Measurements from ENCODE around the gene RRAS2.
"Not testable (repeated sequence)": the region's sequence is repeated elsewhere in the genome, so short reads cannot be mapped to it uniquely, and the experiment has no call there.

The RRAS2 gene

DNA sequence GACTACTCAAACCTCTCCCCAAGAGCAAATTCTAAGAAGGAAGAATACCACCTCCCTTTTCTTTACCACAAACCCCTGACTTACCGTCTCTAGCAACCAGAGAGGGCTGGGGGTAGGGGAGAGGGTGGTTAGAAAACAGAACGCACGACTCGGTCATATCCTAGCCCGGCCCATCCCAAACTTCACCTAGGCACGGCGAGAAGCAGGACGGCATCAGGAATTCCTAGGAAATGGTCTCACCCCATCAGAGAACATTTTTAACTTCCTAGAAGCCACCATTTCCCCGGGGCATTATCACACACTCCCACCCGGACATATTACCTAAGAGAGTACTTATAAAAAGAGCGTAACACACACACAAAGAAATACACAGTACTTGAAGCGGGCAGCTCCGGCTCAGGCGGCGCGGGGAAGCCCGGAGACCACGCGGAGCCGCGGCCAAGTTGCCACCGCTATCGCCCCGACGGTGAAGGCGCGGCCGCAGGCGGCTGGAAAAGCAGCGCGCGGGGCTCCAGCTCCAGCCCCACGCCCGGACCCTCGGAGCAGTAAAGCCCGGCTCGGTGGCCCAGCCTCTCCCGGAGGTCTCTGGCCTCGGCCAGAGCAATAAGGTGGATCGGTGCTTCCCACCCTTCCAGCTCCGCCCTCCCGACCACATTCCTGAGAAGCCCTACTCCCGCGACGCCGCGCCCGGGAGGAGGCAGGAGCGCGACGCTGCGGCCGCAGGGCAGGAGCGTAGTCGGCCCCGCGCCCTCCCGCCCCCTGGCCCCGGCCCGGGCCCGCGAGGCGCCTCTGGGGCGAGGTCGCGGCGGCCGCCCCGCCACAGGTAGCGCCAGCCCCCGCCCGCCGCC lies 878 bp downstream of the RRAS2 start:
- H3K36me3 Mint-ChIP-seq: peaks cover 36% of the 10 kb centered on the region
- peak overlapping the region; percentile 96 for H3K27ac Mint-ChIP-seq
- H3K9me3 Mint-ChIP-seq: no peaks in the 10 kb centered on the region
- DNase-seq (ENCODE audit: low spot score in 2 of 2): peak; percentile 23 to 69
- peak; percentile 70 for ATAC-seq
- H3K4me3 Mint-ChIP-seq: peak overlapping the region; percentile 96
- H3K4me1 Mint-ChIP-seq: peaks cover 47% of the 10 kb centered on the region

DNA sequence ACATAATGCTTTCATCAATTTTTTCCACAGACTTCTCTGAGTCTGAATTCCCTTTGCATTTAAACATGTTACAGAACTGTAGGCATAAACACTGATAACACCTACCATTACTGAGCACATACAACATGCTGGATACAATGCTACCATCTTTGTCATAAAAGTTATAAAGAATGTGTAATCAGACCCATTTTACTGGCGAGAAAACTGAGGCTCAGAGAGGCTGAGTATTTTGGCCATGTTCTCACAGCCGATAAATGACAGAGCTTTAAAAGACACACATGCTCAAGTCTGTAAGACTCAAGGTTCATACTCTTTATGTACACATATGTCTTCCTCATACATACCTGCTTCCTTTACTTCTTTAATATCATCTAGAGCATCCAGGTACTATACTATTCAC lies 2.6 kb downstream of the RRAS2 start:
- peaks cover 36% of the 10 kb centered on the region for H3K36me3 Mint-ChIP-seq
- H3K4me1 Mint-ChIP-seq: peaks cover 47% of the 10 kb centered on the region
- ATAC-seq: no peak

DNA sequence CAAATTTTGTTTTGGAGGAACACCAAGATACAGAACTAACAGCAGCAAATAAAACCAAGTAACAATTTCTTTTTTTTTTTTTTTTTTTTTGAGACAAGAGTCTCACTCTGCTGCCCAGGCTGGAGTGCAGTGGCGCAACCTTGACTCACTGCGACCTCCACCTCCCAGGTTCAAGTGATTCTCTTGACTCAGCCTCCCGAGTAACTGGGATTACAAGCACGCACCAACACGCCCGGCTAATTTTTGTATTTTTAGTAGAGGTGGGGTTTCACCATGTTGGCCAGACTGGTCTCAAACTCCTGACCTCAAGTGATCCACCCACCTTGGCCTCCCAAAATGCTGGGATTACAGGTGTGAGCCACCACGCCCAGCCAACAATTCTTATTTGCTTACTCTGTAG lies 4.4 kb downstream of the RRAS2 start:
- Mint-ChIP-seq H3K4me1 (peaks cover 55% of the 10 kb centered on the region), H3K36me3 (peaks cover 40% of the 10 kb centered on the region)
- H3K27ac Mint-ChIP-seq; H3K9me3 Mint-ChIP-seq; ATAC-seq; DNase-seq (ENCODE audit: low spot score in 2 of 2); H3K4me3 Mint-ChIP-seq: not testable (repeated sequence)

More for the DNA sequence above, 2.6 kb downstream of the RRAS2 start:
- Mint-ChIP-seq H3K27ac (no peak overlapping the region), H3K9me3 (no peaks in the 10 kb centered on the region), H3K4me3 (peak overlapping the region; percentile 96)
- no peak for DNase-seq (ENCODE audit: low spot score in 2 of 2)

DNA sequence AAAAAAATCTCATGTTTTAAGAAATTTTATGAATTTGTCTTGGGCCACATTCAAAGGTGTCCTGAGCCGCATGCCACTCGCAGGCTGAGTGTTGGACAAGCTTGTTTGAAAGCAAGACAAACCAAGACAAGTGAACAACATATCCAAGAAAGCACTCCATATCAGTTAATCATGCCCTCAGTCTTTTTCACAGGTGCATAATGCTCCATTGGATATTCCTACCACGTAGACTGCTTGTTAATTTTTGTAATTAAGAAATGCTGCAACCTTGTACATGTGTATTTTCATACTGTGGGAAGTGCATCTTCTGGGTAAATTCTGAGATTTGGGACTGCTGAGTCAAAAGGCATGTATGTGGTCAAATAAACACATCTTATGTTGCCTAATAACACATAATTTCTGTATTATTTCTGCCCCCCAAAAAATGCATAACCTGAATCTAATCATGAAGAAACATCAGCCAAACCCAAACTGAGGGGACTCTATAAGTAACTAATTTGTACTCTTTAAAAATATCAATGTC lies 8.2 kb downstream of the RRAS2 start:
- Mint-ChIP-seq H3K9me3 (peaks cover 7% of the 10 kb centered on the region), H3K4me1 (peaks cover 46% of the 10 kb centered on the region), H3K36me3 (peaks cover 28% of the 10 kb centered on the region), H3K4me3 (no peak overlapping the region), H3K27ac (no peak overlapping the region)
- ATAC-seq (no peak), DNase-seq (ENCODE audit: low spot score in 2 of 2) (no peak)

DNA sequence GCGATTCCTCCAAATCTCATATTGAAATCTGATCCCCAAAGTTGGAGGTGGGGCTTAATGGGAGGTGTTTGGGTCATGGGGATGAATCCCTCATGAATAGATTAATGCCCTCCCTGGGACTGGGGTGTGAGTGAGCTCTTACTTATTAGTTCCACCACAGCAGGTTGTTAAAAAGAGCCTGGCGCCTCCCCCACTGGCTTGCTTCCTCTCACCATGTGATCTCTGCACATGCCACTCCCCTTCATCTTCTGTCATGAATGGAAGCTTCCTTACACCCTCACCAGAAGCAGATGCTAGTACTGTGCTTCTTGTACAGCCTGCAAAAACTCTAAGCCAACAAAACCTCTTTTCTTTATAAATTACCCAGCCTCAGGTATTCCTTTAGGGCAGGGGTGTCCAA lies 8.8 kb downstream of the RRAS2 start:
- H3K4me1 Mint-ChIP-seq: peaks cover 49% of the 10 kb centered on the region
- no peak for DNase-seq (ENCODE audit: low spot score in 2 of 2)

DNA sequence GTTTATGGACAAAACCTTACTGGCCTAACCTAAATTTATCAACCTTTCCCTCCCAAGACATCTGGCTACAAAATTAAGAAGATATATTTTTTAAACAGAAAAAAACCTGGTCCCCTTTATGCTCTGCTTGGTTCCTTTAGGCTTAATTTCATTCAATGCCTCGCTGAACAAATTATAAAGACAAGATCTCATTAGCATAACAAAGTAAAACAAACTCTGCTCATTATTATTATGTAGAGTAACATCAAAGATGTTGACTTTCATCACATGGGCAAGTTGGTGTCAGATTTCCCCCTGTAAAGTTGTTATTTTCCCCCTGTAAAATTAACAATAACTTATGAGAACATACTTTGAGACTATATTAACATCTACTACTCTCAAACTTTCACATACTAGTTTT lies 11.0 kb downstream of the RRAS2 start:
- H3K36me3 Mint-ChIP-seq: peaks cover 4% of the 10 kb centered on the region
- peaks cover 7% of the 10 kb centered on the region for H3K9me3 Mint-ChIP-seq
- H3K4me1 Mint-ChIP-seq: peaks cover 45% of the 10 kb centered on the region
- H3K27ac Mint-ChIP-seq: no peak overlapping the region
- H3K4me3 Mint-ChIP-seq: no peak overlapping the region
- DNase-seq (ENCODE audit: low spot score in 2 of 2) (no peak), ATAC-seq (no peak)

More for the DNA sequence above, 8.8 kb downstream of the RRAS2 start:
- peak; percentile 26 for ATAC-seq
- Mint-ChIP-seq H3K36me3 (peaks cover 25% of the 10 kb centered on the region), H3K4me3 (no peak overlapping the region), H3K27ac (no peak overlapping the region), H3K9me3 (peaks cover 7% of the 10 kb centered on the region)

DNA sequence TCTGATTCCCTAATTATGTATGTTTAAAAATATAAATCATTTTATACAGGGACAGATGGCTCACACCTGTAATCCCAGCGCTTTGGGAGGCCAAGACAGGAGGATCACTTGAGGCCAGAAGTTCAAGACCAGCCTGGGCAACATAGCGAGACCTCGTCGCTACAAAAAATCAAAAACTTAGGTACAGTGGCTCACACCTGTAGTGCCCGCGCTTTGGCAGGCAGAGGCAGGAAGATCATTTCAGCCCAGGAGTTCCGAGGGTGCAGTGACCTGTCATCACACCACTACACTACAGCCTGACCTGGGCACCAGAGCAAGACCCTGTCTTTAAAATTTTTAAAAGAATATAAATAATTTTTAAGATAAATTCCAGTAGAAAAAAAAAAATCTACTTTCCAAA lies 11.5 kb downstream of the RRAS2 start:
- ATAC-seq (no peak), DNase-seq (ENCODE audit: low spot score in 2 of 2) (no peak)
- H3K36me3 Mint-ChIP-seq: peaks cover 4% of the 10 kb centered on the region
- peaks cover 50% of the 10 kb centered on the region for H3K4me1 Mint-ChIP-seq
- H3K9me3 Mint-ChIP-seq: peaks cover 7% of the 10 kb centered on the region
- no peak overlapping the region for H3K4me3 Mint-ChIP-seq
- H3K27ac Mint-ChIP-seq: no peak overlapping the region

DNA sequence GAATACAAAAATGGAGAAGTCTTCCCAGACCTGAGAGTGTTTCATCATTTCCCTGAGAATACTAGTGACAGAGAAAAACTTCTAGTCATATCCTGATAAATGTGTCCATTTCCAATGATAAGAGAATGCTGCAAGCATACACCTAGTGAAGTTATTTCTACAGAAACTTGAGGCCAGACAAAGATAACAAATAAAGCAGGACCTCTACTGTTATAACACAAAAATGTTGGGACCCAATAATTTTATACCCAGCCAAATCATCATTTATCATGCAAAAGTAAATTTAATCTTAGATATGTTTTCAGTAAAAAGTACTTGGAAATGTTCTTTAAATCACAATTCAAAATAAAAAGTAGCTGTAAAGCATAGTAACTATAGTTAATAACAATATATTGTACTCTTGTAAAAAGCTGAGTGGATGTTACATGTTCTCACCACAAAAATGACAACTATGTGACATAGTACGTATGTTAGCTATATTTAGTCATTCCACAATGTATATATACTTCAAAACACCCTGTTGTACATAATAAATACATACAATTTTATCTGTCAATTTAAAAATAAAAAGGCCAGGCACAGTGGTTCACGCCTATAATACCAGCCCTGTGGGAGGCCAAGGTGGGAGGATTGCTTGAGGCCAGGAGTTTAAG lies 12.6 kb downstream of the RRAS2 start:
- peaks cover 4% of the 10 kb centered on the region for H3K36me3 Mint-ChIP-seq
- H3K4me1 Mint-ChIP-seq: peaks cover 59% of the 10 kb centered on the region
- H3K27ac Mint-ChIP-seq: no peak overlapping the region

DNA sequence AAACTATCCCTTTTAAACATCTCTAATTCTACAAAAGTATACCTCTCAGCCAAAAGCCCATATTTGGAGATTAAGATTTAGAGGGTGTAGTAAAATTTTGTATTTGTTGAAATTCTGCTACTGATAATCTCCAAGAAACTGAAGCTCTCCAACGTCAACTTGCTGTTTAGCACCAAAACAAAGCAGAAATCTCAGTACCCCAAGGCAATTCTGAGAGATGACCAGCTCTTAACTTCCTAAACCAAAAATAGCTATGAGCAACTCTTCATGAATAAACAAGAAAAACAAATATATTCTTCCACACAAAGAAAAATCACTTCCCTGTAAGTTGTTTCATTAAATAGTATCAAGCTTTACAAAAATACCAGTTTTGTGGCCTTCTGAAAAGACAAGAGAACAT lies 13.3 kb downstream of the RRAS2 start:
- Mint-ChIP-seq H3K27ac (no peak overlapping the region), H3K36me3 (peaks cover 4% of the 10 kb centered on the region), H3K9me3 (peaks cover 7% of the 10 kb centered on the region), H3K4me3 (no peak overlapping the region), H3K4me1 (peaks cover 66% of the 10 kb centered on the region)
- no peak for ATAC-seq
- no peak for DNase-seq (ENCODE audit: low spot score in 2 of 2)

More for the DNA sequence above, 12.6 kb downstream of the RRAS2 start:
- Mint-ChIP-seq H3K4me3 (no peak overlapping the region), H3K9me3 (peaks cover 7% of the 10 kb centered on the region)
- DNase-seq (ENCODE audit: low spot score in 2 of 2) (no peak), ATAC-seq (no peak)

DNA sequence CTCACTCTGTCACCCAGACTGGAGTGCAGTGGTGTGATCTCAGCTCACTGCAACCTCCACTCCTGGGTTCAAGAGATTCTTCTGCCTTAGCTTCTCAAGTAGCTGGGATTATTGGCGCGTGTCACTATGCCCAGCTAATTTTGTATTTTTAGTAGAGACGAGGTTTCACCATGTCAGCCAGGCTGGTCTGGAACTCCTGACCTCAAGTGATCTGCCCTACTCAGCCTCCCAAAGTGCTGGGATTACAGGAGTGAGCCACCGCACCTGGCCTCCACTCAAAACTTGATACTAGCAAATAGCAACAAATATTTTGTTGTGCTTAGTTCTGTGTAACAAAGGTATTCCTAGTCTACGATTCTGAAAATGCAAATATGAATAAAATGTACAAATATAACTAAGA lies 14.0 kb downstream of the RRAS2 start:
- peaks cover 63% of the 10 kb centered on the region for H3K4me1 Mint-ChIP-seq
- H3K4me3 Mint-ChIP-seq; ATAC-seq; H3K36me3 Mint-ChIP-seq; H3K9me3 Mint-ChIP-seq; H3K27ac Mint-ChIP-seq; DNase-seq (ENCODE audit: low spot score in 2 of 2): not testable (repeated sequence)

DNA sequence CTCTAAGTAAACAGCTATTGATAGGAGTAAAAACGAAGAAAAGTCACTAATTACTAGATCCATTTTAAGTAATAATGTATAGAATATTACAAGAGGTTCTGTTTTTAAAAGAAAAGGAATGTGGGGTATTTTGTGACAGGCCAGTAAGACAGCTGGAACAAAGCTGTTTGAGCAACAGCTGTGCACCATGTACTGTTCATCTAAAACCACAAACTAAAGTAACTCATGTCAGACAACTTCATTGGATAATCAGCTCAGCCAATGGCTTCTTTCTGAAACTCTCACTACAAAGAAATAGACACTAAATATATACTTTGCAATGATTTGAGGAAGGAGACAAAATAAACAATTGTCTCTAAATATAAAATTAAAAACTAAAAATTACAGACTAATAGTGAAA lies 16.1 kb downstream of the RRAS2 start:
- Mint-ChIP-seq H3K4me1 (peaks cover 53% of the 10 kb centered on the region), H3K4me3 (no peak overlapping the region), H3K27ac (no peak overlapping the region), H3K9me3 (peaks cover 5% of the 10 kb centered on the region), H3K36me3 (no peaks in the 10 kb centered on the region)
- ATAC-seq: peak; percentile 47
- no peak for DNase-seq (ENCODE audit: low spot score in 2 of 2)

DNA sequence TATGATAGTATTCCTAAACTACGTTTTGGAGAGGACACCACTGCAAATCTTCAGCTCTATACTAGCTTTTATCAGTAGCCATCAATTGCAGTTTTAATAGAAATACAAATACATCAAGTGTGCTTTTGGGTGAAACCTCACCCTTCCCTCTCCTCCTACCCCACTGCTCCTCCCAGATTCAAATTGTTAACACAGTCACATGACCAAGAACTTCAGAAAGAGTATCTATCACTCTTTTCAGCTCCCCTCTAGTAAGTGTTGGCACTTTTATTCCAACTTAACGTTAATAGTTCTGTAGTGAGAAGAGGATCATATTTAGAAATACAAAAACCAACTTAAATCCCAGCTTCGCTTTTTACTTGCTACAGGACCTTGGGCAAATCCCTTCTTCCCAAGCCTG lies 17.0 kb downstream of the RRAS2 start:
- peaks cover 5% of the 10 kb centered on the region for H3K9me3 Mint-ChIP-seq
- H3K4me1 Mint-ChIP-seq: peaks cover 58% of the 10 kb centered on the region
- DNase-seq (ENCODE audit: low spot score in 2 of 2) (no peak), ATAC-seq (no peak)
- H3K36me3 Mint-ChIP-seq: peaks cover 3% of the 10 kb centered on the region
- H3K4me3 Mint-ChIP-seq: peak overlapping the region; percentile 47
- H3K27ac Mint-ChIP-seq: peak overlapping the region; percentile 84

DNA sequence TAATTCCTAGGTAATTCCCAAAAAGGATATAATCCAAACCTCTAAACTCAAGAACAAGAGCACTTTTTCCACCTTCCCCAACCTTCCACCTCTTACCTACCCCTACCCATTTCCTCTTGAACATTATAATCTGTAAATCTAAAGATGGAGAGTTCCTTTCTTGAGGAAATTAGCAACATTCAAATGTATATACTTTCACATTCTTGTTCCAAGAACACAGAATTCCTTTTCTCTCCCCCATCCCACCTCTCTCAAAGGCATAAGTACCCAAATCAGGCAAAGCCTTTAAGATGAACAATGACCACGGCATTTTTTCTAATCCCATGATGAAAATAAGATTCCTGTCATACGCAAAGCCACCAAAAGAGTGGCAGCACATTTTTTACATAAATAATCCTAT lies 18.3 kb downstream of the RRAS2 start:
- peak overlapping the region; percentile 84 for H3K27ac Mint-ChIP-seq
- ATAC-seq (no peak), DNase-seq (ENCODE audit: low spot score in 2 of 2) (no peak)
- peaks cover 3% of the 10 kb centered on the region for H3K9me3 Mint-ChIP-seq
- H3K4me3 Mint-ChIP-seq: peak overlapping the region; percentile 47
- H3K4me1 Mint-ChIP-seq: peaks cover 66% of the 10 kb centered on the region
- H3K36me3 Mint-ChIP-seq: peaks cover 9% of the 10 kb centered on the region

DNA sequence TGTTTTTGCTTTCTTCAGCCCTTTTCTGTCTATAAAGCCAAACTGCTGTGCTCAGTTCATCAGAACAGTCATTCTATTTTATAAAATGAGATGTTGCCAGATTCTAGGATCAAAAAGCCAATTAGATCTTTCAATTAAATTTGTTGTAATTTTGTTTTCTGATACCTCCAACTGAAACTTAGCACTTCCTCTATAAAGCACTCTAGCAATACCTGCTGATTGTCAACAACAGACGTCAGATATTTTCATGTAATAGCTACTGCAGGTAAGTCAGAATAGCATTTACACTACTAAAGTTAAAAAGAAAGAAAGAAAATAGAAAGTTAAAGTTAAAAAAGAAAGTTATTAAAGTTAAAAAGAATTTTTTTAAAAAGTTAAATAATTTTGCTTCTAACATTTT lies 19.6 kb downstream of the RRAS2 start:
- Mint-ChIP-seq H3K4me1 (peaks cover 66% of the 10 kb centered on the region), H3K4me3 (no peak overlapping the region), H3K9me3 (peaks cover 5% of the 10 kb centered on the region), H3K36me3 (peaks cover 9% of the 10 kb centered on the region), H3K27ac (no peak overlapping the region)
- no peak for ATAC-seq
- DNase-seq (ENCODE audit: low spot score in 2 of 2): no peak

DNA sequence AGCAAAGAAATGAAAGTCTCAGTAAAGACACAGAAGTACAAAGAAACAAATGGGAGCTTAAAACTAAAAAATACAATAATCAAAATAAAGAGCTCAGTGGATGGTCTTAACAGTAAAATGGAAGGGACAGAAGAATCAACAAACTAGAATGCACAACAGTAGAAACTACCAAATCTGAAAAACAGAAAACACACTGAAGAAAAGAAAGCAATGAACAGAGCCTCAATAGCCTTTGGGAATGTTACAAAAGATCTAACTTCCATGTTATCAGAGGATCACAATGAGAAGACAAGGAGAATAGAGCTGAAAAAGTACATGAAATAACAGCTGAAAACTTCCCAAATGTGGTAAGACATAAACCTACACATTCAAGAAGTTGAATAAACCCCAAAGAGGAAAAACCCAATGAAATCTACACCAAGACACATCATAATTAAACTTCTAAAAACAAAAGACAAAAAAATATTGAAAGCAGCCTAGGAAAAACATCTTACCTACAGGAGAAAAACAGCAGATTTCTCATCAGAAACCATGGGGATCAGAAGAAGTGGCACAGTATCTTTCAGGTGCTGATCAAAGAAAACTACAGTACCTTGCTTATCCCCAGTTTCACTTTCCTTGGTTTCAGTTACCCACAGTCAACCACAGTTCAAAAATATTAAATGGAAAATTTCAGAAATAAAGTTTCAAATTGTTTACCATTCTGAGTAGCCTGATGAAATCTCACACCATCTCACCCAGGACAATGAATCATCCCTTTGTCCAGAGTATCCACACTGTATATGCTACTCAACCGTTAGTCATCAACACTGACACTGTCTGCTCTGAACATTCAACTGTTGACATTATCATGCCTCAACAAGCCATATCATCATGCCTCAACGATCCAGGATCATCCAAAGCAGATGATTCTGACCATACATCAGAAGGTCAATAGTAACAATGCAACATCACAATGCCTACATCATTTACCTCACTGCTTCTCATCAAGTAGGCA lies 22.2 kb downstream of the RRAS2 start:
- peak; percentile 100 for ATAC-seq
- Mint-ChIP-seq H3K36me3 (peaks cover 9% of the 10 kb centered on the region), H3K27ac (peak overlapping the region; percentile 56), H3K4me3 (peak overlapping the region; percentile 41), H3K4me1 (peaks cover 59% of the 10 kb centered on the region), H3K9me3 (peaks cover 5% of the 10 kb centered on the region)
- DNase-seq (ENCODE audit: low spot score in 2 of 2): no peak

All from stimulated activated effector memory CD8-positive, alpha-beta T cell treated with anti-CD3 and anti-CD28 coated beads, Interleukin-12 subunit alpha, Interleukin-12 subunit beta, amount 100 ng/mL, for 72 hours (primary cell).